ENCODE results near the gene JDP2.

DNA sequence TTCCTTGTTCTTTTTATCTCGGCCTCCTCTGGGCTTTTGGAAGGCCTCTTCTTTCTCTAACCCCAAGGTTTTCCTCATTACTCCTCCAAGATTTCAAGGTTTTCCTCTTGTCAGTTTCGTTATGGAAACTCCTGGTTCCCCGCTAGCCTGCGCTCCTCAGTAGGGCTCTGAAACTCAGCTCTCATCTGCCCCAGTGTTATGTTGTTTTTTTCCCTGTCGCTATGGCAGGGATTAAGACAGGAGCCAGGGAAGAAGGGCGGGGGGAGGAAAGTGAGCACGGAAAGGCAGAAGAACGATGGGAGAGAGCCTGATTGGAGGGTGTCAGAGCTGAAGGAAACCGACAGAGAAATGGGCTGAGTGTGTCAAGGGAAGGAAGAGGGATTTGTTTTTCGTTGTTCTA is 26.5 kb upstream of the JDP2 start:
- no peak for TF ChIP-seq POLR2A (IDR thresholded peaks at IDR 0.05)
- TF ChIP-seq, protein P1, sequence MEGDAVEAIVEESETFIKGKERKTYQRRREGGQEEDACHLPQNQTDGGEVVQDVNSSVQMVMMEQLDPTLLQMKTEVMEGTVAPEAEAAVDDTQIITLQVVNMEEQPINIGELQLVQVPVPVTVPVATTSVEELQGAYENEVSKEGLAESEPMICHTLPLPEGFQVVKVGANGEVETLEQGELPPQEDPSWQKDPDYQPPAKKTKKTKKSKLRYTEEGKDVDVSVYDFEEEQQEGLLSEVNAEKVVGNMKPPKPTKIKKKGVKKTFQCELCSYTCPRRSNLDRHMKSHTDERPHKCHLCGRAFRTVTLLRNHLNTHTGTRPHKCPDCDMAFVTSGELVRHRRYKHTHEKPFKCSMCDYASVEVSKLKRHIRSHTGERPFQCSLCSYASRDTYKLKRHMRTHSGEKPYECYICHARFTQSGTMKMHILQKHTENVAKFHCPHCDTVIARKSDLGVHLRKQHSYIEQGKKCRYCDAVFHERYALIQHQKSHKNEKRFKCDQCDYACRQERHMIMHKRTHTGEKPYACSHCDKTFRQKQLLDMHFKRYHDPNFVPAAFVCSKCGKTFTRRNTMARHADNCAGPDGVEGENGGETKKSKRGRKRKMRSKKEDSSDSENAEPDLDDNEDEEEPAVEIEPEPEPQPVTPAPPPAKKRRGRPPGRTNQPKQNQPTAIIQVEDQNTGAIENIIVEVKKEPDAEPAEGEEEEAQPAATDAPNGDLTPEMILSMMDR (IDR thresholded peaks at IDR 0.05): no peak

Data from body of pancreas (tissue), 4 donors.